SK-N-SH (cell line): ENCODE results near the gene KIZ.

ENCODE experiments used
- FOXM1 ChIP-seq: IDR thresholded peaks from 2 replicates; pipeline ENCODE4 v1.4.0; 2012; ENCODE audit warnings: low read depth, mild to moderate bottlenecking
- GABPA ChIP-seq: IDR thresholded peaks from 2 replicates; pipeline ENCODE4 v1.4.0; 2012; ENCODE audit warnings: low read depth, mild to moderate bottlenecking
- POLR2AphosphoS5 ChIP-seq: IDR thresholded peaks from 2 replicates; pipeline ENCODE4 v1.6.1; 2012; ENCODE audit warnings: low read depth, low read length
- TF ChIP-seq, protein P1 (sequence below): fragments of 200-600 bp; sonication (generic); IDR thresholded peaks from 2 replicates; pipeline ENCODE4 v1.6.1; 2017; ENCODE audit warnings: antibody characterized with exemption, mild to moderate bottlenecking, moderate library complexity
- TF ChIP-seq, protein P2 (sequence below): fragments of 150-350 bp; IDR thresholded peaks from 2 replicates; pipeline ENCODE4 v1.6.1; 2017; ENCODE audit warnings: antibody characterized with exemption, low read length, low read depth, borderline replicate concordance
- TF ChIP-seq, protein P3 (sequence below): fragments of 150-350 bp; IDR thresholded peaks from 2 replicates; pipeline ENCODE4 v1.6.1; 2016; ENCODE audit warnings: mild to moderate bottlenecking, low read depth, low read length

DNA sequence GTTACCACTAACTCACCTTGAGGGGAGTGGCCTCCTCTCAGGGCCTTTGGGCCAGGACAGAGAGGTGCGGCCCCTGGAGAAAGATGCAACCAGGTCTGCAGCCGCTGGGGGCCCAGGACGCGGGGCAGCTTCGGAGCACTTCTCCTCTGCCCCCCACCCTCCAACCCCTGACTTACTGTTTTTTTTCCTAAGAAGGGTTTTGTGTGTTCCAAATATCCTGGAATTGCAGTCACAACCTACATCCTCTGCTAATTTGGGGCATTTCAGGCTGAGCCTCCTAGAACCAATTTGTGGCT lies 21.5 kb upstream of the KIZ start:
- TF ChIP-seq POLR2AphosphoS5: no peak
- TF ChIP-seq, protein P1, sequence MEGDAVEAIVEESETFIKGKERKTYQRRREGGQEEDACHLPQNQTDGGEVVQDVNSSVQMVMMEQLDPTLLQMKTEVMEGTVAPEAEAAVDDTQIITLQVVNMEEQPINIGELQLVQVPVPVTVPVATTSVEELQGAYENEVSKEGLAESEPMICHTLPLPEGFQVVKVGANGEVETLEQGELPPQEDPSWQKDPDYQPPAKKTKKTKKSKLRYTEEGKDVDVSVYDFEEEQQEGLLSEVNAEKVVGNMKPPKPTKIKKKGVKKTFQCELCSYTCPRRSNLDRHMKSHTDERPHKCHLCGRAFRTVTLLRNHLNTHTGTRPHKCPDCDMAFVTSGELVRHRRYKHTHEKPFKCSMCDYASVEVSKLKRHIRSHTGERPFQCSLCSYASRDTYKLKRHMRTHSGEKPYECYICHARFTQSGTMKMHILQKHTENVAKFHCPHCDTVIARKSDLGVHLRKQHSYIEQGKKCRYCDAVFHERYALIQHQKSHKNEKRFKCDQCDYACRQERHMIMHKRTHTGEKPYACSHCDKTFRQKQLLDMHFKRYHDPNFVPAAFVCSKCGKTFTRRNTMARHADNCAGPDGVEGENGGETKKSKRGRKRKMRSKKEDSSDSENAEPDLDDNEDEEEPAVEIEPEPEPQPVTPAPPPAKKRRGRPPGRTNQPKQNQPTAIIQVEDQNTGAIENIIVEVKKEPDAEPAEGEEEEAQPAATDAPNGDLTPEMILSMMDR: no peak
- TF ChIP-seq, protein P2, sequence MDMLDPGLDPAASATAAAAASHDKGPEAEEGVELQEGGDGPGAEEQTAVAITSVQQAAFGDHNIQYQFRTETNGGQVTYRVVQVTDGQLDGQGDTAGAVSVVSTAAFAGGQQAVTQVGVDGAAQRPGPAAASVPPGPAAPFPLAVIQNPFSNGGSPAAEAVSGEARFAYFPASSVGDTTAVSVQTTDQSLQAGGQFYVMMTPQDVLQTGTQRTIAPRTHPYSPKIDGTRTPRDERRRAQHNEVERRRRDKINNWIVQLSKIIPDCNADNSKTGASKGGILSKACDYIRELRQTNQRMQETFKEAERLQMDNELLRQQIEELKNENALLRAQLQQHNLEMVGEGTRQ: no peak
- no peak for TF ChIP-seq GABPA
- TF ChIP-seq FOXM1: no peak
- TF ChIP-seq, protein P3, sequence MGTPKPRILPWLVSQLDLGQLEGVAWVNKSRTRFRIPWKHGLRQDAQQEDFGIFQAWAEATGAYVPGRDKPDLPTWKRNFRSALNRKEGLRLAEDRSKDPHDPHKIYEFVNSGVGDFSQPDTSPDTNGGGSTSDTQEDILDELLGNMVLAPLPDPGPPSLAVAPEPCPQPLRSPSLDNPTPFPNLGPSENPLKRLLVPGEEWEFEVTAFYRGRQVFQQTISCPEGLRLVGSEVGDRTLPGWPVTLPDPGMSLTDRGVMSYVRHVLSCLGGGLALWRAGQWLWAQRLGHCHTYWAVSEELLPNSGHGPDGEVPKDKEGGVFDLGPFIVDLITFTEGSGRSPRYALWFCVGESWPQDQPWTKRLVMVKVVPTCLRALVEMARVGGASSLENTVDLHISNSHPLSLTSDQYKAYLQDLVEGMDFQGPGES: no peak
